Measurements from ENCODE around the gene PLBD1. TPM values are rescaled to one million over a fixed set of nuclear protein-coding genes. Genes with fewer than 3 reads are reported as not detected.

Gene PLBD1
- total RNA-seq, 1 donor from 2014 or later, result 23.8 TPM

DNA sequence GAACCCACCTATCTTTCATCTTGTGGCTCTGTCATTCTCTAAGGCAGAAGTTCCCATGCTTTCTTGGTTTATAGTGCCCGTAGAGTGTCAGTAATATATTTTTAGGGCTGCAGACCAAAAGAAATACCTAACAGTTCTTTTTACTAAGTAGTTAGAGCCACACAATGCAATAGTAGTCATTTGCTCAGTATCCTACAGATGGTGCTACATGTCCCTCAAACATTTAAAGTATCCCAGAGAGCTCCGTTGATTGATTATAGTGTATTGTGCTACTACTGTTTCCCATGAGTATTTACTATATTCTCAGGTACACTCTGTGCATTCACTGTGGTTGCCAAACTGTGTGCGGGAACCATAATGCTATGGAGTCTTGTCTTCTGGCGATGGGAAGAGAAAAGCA lies 4.7 kb upstream of the PLBD1 start:
- ATAC-seq (ENCODE audit: poor library complexity) (no peak), DNase-seq (no peak)
- intact Hi-C loops (cut with DNase I), result no loop called here

DNA sequence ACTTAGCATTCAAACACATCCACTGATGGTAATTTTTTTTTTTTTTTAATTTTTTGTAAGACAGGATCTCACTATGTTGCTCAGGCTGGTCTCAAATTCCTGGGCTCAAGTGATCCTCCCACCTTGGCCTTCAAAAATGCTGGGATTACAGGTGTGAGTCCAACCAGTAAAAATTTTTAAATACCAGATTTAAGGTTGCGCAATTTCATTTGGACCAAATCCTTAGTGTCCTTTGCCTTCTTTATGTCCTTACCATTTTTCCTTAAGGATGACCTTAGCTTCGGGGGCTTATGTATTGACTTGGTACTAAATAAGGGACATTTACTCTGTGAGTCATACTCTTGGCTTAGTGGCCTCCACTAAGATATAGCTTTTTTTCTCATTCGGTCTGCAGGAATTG lies 4.1 kb upstream of the PLBD1 start:
- no peak for DNase-seq
- ATAC-seq (ENCODE audit: poor library complexity), result no peak
- intact Hi-C loops (cut with DNase I), result no loop called here

- DNase-seq (no peak), ATAC-seq (ENCODE audit: poor library complexity) (no peak)
- intact Hi-C loops (cut with DNase I), result no loop called here
Measured at GRCh38 chr12:14570231-14570630, 2.5 kb upstream of the PLBD1 start.

GRCh38 chr12:14564336-14564959 lies 3.2 kb downstream of the PLBD1 start:
- ATAC-seq (ENCODE audit: poor library complexity) (no peak), DNase-seq (no peak)
- intact Hi-C loops (cut with DNase I), result no loop called here

DNA sequence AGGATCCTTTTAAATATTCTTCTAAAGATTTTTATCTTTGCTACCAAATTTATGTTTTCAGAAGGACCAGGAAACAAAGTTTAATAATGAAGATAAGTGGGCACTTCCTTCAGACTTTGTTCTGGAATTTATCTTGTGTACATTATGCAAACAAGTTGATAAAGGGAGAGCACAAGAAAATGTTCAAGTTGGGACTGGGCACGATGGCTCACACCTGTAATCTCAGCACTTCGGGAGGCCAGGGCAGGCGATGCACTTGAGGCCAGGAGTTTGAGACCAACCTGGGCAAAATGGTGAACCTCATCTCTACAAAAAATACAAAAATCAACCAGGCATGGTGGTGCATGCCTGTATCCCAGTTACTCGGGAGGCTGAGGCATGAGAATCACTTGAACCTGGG lies 4.6 kb downstream of the PLBD1 start:
- no peak for ATAC-seq (ENCODE audit: poor library complexity)
- intact Hi-C loops (cut with DNase I), result no loop called here
- no peak for DNase-seq

- no peak for DNase-seq
- ATAC-seq (ENCODE audit: poor library complexity), result no peak
- intact Hi-C loops (cut with DNase I), result no loop called here
Measured at GRCh38 chr12:14562279-14562678, 5.4 kb downstream of the PLBD1 start.

- intact Hi-C loops (cut with DNase I), result no loop called here
- no peak for ATAC-seq (ENCODE audit: poor library complexity)
- no peak for DNase-seq
Measured at GRCh38 chr12:14561677-14562238, 5.9 kb downstream of the PLBD1 start.

GRCh38 chr12:14560904-14561574 lies 6.6 kb downstream of the PLBD1 start:
- intact Hi-C loops (cut with DNase I), result no loop called here
- peak; percentile 40 for ATAC-seq (ENCODE audit: poor library complexity)

DNA sequence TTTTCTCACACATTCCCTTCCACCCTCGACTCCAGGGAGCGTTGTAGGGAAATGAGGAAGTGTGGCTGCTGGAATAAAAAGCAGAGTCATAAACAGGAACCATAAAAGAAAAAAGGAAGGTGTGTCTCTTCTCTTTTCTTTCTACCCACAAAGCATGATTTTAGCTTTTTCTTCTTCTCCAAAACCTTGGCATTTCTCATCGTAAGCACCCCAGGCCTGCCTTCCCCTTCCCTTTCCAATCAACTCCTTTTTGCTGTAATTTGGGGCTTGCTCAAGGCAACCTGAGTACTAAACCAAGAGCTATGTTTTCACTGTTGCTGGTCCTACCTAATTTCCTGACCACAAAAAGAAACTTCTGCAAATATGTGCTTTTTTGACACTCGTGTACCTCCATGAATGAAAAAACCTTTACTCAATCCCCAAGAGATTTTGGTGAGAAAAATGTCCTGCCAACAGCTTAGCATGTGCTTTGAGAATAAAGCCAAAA lies 9.2 kb downstream of the PLBD1 start:
- ATAC-seq (ENCODE audit: poor library complexity), result no peak
- intact Hi-C loops (cut with DNase I), result no loop called here
- no peak for DNase-seq

More at GRCh38 chr12:14560904-14561574, 6.6 kb downstream of the PLBD1 start:
- no peak for DNase-seq

- DNase-seq (no peak), ATAC-seq (ENCODE audit: poor library complexity) (no peak)
- intact Hi-C loops (cut with DNase I), result no loop called here
Measured at GRCh38 chr12:14557966-14558365, 9.7 kb downstream of the PLBD1 start.

GRCh38 chr12:14554281-14555007 lies 13.2 kb downstream of the PLBD1 start:
- ATAC-seq (ENCODE audit: poor library complexity) (peak; percentile 95), DNase-seq (peak; percentile 91)
- intact Hi-C loops (cut with DNase I), result no loop called here

- intact Hi-C loops (cut with DNase I), result no loop called here
- ATAC-seq (ENCODE audit: poor library complexity) (no peak), DNase-seq (no peak)
Measured at GRCh38 chr12:14548609-14549008, 19.1 kb downstream of the PLBD1 start.

DNA sequence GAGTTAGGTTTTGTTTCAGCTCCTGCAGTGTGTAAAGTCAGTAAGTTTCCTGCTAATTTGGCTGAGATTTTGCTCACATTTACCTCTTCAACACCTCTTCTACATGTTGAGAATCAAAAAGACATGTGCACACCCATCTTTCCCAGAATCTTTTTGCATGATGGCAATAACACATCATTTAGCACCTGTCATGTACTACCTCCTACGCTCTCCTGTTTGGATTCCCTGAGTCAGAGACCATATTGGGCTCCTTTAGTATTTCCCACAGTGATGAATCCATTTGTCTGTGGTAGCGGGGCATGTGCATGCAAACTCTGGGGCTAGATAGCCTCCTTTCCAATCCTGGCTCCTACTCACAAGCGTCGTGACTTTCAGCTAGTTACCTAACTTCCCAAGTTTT lies 20.1 kb downstream of the PLBD1 start:
- intact Hi-C loops (cut with DNase I), result no loop called here
- no peak for ATAC-seq (ENCODE audit: poor library complexity)
- no peak for DNase-seq

DNA sequence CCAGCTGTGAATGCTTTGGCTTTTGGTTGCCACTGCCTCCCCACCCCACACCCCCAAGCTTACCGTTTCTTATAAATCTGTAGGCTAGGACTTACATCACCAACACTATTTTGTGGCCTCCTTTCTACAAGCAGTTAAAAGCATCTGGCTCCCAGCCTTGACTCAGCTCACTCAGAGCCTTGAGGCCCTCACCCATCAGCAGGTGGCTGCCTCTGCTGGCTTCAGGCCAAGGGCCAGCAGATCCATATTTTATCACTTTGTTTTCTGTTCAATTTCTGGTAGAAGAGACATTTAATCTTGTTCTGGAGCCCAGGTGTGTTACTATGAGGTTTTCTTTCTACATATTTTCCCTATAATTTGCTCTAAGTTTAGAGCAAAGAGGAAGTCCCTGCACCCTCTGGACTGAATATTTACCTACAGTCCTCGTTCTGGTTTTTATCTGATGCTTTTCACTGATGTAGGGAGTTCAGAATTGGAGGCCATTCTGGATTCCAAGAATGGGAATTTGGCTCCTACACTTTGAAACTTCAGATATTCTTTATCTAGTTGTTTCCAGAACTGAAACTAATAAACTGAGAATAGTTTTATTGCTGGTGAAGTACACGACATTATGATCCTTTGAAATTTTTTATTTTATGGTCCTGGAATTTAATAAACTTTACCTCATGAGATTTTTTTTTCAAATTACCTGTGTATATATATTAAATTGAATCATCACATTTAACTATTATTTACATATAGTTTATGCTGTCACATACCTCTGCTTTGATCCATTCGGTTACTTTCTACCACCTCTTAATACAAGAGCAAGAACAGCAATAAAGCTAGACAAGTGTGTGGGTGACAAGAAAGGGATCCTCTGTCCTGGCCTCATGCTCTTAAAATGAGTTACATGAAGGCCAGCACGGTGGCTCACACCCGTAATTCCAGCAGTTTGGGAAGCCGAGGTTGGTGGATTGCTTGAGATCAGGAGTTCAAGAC lies 22.2 kb downstream of the PLBD1 start:
- ATAC-seq (ENCODE audit: poor library complexity), result no peak
- intact Hi-C loops (cut with DNase I), result no loop called here
- no peak for DNase-seq

DNA sequence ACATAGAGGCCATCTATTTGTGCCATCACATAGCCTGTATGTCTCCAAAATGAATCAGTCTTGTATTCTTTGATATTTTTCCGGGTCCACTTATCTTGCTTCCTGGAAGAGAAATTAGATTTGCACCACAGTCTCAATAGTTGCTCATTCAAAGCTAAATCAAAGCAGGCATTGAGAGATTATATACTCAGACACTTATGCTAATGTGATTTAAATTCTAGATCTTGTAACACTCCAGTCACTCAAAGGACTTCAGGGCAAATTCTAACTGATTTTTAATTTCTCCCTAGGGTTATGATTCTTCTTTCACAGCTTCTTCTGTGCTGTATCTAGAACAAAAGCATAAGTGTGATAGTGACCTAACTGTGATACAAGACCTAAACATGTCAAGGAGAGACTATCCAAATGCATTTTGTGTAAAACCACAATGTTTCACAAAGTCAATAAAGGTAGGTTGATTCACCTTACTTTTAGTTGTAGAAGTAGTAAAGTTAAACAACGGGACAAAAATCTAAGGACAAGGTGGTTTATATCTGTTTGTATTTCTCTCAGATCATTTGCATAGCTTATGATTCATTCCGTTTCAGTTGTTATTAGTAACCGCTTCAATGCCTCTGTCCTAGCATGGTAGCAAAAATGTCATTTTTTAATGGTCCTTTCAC lies 26.8 kb downstream of the PLBD1 start:
- DNase-seq (no peak), ATAC-seq (ENCODE audit: poor library complexity) (no peak)
- intact Hi-C loops (cut with DNase I), result no loop called here

DNA sequence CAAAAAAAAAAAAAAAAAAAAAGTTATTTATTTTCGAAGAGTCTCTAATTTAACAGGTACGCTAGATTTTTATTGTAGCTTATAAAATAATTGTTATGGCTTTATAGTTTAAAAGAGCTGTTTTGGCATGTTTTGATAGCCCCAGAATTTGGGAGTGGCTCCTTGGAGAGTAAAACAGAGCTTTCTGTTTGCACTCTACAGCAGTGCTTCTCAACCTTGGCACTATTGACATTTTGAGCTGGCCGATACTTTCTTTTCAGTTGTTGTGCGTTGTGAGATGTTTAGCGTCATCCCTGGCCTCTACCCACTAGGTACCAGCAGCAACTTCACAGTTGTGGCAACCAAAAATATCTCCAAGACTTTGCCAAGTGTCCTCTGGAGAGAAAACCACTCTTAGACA lies 30.6 kb downstream of the PLBD1 start:
- intact Hi-C loops (cut with DNase I), result no loop called here
- DNase-seq (no peak), ATAC-seq (ENCODE audit: poor library complexity) (no peak)

GRCh38 chr12:14532152-14532551 lies 35.5 kb downstream of the PLBD1 start:
- no peak for DNase-seq
- no peak for ATAC-seq (ENCODE audit: poor library complexity)
- intact Hi-C loops (cut with DNase I), result no loop called here

DNA sequence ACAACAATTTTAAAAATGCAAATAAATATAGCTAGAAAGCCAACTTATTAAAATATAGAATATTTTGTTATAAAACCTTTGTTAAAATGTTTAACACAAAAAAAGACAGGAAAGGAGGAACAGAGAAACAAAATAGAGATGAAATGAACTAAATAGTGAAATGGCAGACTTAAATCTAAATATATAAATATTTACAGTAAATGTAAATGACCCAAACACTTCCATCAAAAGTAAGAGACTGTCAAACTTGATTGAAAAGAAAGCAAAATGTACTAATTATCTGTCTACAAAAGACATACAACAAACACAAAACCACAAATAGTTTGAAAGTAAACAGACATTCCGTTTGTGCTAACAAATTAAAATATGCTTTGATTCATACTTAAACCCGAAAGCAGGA lies 41.7 kb downstream of the PLBD1 start:
- intact Hi-C loops (cut with DNase I), result no loop called here
- ATAC-seq (ENCODE audit: poor library complexity), result no peak
- no peak for DNase-seq

All from Right ventricle myocardium superior (tissue), 1 donor.